H1 (cell line): Measurements from ENCODE around the gene STX19. TPM values are rescaled to one million over a fixed set of nuclear protein-coding genes. Genes with fewer than 3 reads are reported as not detected.

Source experiments
- CTCF ChIA-PET: fragments of 300-600 bp; sonication (Branson Sonifier 250); formaldehyde crosslinking; loops from one replicate; lab custom pipeline; 2021; ENCODE audit not compliant: partially characterized antibody; lab: Charles Lee
- POLR2A ChIA-PET: fragments of 300-600 bp; sonication (Branson Sonifier 250); formaldehyde crosslinking; loops from one replicate; lab custom pipeline; 2021; ENCODE audit warnings: inconsistent platforms; ENCODE audit not compliant: partially characterized antibody; lab: Charles Lee
- DNase-seq, 2 experiments: peaks; one replicate each; pipeline versions ENCODE4 v3.0.0 to v3.0.0-alpha.2; 2010 to 2022; ENCODE audit warnings: low spot score in 2 of 2, low read depth in 1 of 2, mixed read lengths in 1 of 2
- FAIRE-seq: peaks from 2 replicates; lab custom pipeline; 2011; peaks lifted over from hg19 to GRCh38; lab: Jason Lieb, UNC
- H2AFZ ChIP-seq: 2 replicates; pipeline ENCODE4 v1.8.1; 2012; ENCODE audit warnings: low read length, inconsistent platforms
- H2AK5ac ChIP-seq: 2 replicates; pipeline ENCODE4 v1.6.1; 2013; ENCODE audit warnings: low read depth, low read length
- H2BK120ac ChIP-seq: replicated peaks from 2 replicates; pipeline ENCODE3; 2013; ENCODE audit warnings: low read depth, low read length, inconsistent platforms
- H2BK12ac ChIP-seq: 2 replicates; pipeline ENCODE4 v1.6.1; 2013; ENCODE audit warnings: low read depth, low read length
- H2BK15ac ChIP-seq: 2 replicates; pipeline ENCODE4 v1.6.1; 2013; ENCODE audit warnings: low read length
- H2BK20ac ChIP-seq: 2 replicates; pipeline ENCODE4 v1.6.1; 2013; ENCODE audit warnings: low read length
- H2BK5ac ChIP-seq: 2 replicates; pipeline ENCODE4 v1.6.1; 2013; ENCODE audit warnings: low read depth, low read length
- H3K14ac ChIP-seq: 2 replicates; pipeline ENCODE4 v1.6.1; 2013; ENCODE audit warnings: inconsistent platforms; ENCODE audit not compliant: insufficient read length
- H3K18ac ChIP-seq: 2 replicates; pipeline ENCODE4 v1.6.1; 2013; ENCODE audit warnings: low read length; ENCODE audit errors: extremely low read depth
- H3K23ac ChIP-seq: 2 replicates; pipeline ENCODE4 v1.6.1; 2013; ENCODE audit warnings: inconsistent platforms; ENCODE audit not compliant: insufficient read length
- H3K23me2 ChIP-seq: 2 replicates; pipeline ENCODE4 v1.6.1; 2013; ENCODE audit warnings: low read depth, low read length
- H3K27ac ChIP-seq: 2 replicates; pipeline ENCODE4 v1.6.1; 2011; ENCODE audit warnings: low read depth, low read length, inconsistent platforms
- H3K27me3 ChIP-seq, 4 experiments: replicated peaks in 1 of 4; 1 replicate in 1 of 4; 2 replicates in 3 of 4; pipeline versions ENCODE4 v1.6.1 to v1.8.1; 2011 to 2013; ENCODE audit warnings: low read length in 3 of 4, mild to moderate bottlenecking in 3 of 4, inconsistent platforms in 2 of 4, mixed read lengths in 2 of 4, moderate library complexity in 1 of 4; ENCODE audit not compliant: control insufficient read depth in 3 of 4, insufficient read depth in 3 of 4; ENCODE audit errors: extremely low read depth in 1 of 4
- H3K36me3 ChIP-seq, 4 experiments: 2 replicates each; pipeline versions ENCODE4 v1.6.1 to v1.8.1; 2011 to 2013; ENCODE audit warnings: mild to moderate bottlenecking in 4 of 4, low read length in 3 of 4, moderate library complexity in 2 of 4, control low read depth in 1 of 4, inconsistent platforms in 1 of 4; ENCODE audit not compliant: insufficient read depth in 4 of 4, control insufficient read depth in 2 of 4
- H3K4ac ChIP-seq: replicated peaks from 2 replicates; pipeline ENCODE3; 2013; ENCODE audit warnings: low read length, low read depth, mixed read lengths, inconsistent platforms; ENCODE audit not compliant: insufficient read length
- H3K4me1 ChIP-seq, 4 experiments: replicated peaks in 1 of 4; 1 replicate in 1 of 4; 2 replicates in 3 of 4; pipeline versions ENCODE4 v1.6.1 to v1.8.1; 2011 to 2013; ENCODE audit warnings: low read length in 3 of 4, inconsistent platforms in 2 of 4, mixed read lengths in 1 of 4; ENCODE audit not compliant: insufficient read depth in 4 of 4, control insufficient read depth in 3 of 4
- H3K4me2 ChIP-seq, 2 experiments: 2 replicates each; pipeline versions ENCODE4 v1.6.1 to v1.8.1; 2011 to 2013; ENCODE audit warnings: low read depth in 2 of 2, low read length in 2 of 2, control low read depth in 1 of 2, inconsistent platforms in 1 of 2, mild to moderate bottlenecking in 1 of 2; ENCODE audit not compliant: insufficient read depth in 1 of 2
- H3K4me3 ChIP-seq, 4 experiments: fragments of 200-600, 300-600 bp in 1 of 4; sonication (generic), shearing (Covaris generic), sonication (Bioruptor Twin) in 1 of 4; 2 replicates each; pipeline versions ENCODE4 v1.5.1 to v1.8.1; 2011 to 2016; ENCODE audit warnings: low read length in 4 of 4, low read depth in 3 of 4, control low read depth in 2 of 4, inconsistent platforms in 2 of 4, mild to moderate bottlenecking in 2 of 4, mixed read lengths in 1 of 4, moderate library complexity in 1 of 4; ENCODE audit not compliant: insufficient read depth in 2 of 4; ENCODE audit errors: extremely low read depth in 1 of 4
- H3K56ac ChIP-seq: replicated peaks from 2 replicates; pipeline ENCODE3; 2013; ENCODE audit warnings: low read depth, mild to moderate bottlenecking, mixed read lengths, low read length, inconsistent platforms; ENCODE audit not compliant: insufficient read length
- H3K79me1 ChIP-seq: 2 replicates; pipeline ENCODE4 v1.6.1; 2013; ENCODE audit warnings: low read depth, low read length, control low read depth
- H3K79me2 ChIP-seq, 2 experiments: 2 replicates each; pipeline versions ENCODE4 v1.6.1 to v1.8.1; 2012 to 2013; ENCODE audit warnings: low read length in 2 of 2, mild to moderate bottlenecking in 2 of 2, inconsistent platforms in 1 of 2; ENCODE audit not compliant: insufficient read depth in 2 of 2, control insufficient read depth in 1 of 2
- H3K9ac ChIP-seq, 4 experiments: replicated peaks in 1 of 4; 1 replicate in 1 of 4; 2 replicates in 3 of 4; pipeline versions ENCODE4 v1.6.1 to v1.8.1; 2011 to 2013; ENCODE audit warnings: low read depth in 3 of 4, low read length in 3 of 4, control low read depth in 2 of 4, mild to moderate bottlenecking in 2 of 4, moderate library complexity in 2 of 4, inconsistent platforms in 1 of 4; ENCODE audit errors: extremely low read depth in 1 of 4
- H3K9me3 ChIP-seq, 2 experiments: 2 replicates each; pipeline versions ENCODE4 v1.6.1 to v1.8.1; 2012 to 2013; ENCODE audit warnings: mild to moderate bottlenecking in 2 of 2, moderate library complexity in 2 of 2, control low read depth in 1 of 2, inconsistent platforms in 1 of 2, low read depth in 1 of 2, low read length in 1 of 2, mixed read lengths in 1 of 2; ENCODE audit not compliant: insufficient read depth in 2 of 2
- H4K20me1 ChIP-seq, 2 experiments: replicated peaks in 1 of 2; 2 replicates each; pipeline versions ENCODE3 to v1.8.1; 2011 to 2013; ENCODE audit warnings: inconsistent platforms in 2 of 2, low read length in 2 of 2, mild to moderate bottlenecking in 1 of 2; ENCODE audit not compliant: insufficient read depth in 2 of 2, control insufficient read depth in 1 of 2
- H4K5ac ChIP-seq: 2 replicates; pipeline ENCODE4 v1.6.1; 2013; ENCODE audit warnings: low read length, low read depth, mixed read lengths, inconsistent platforms; ENCODE audit not compliant: insufficient read length
- H4K8ac ChIP-seq: 2 replicates; pipeline ENCODE4 v1.8.0; 2013; ENCODE audit warnings: mild to moderate bottlenecking, moderate library complexity, low read length, inconsistent platforms; ENCODE audit not compliant: insufficient read depth; ENCODE audit errors: extremely low read depth
- H4K91ac ChIP-seq: replicated peaks from 2 replicates; pipeline ENCODE3; 2013; ENCODE audit warnings: low read length, mixed read lengths, inconsistent platforms; ENCODE audit not compliant: insufficient read length
- ATF2 ChIP-seq: IDR thresholded peaks from 2 replicates; pipeline ENCODE4 v1.6.1; 2012; ENCODE audit warnings: low read length, inconsistent platforms
- KDM1A ChIP-seq: fragments of 200-600, 300-600 bp; sonication (generic); IDR thresholded peaks from 2 replicates; pipeline ENCODE4 v1.7.1; 2016; ENCODE audit warnings: mild to moderate bottlenecking, low read length, borderline replicate concordance
- RAD21 ChIP-seq, 2 experiments: IDR thresholded peaks in 1 of 2; conservative IDR thresholded peaks in 1 of 2; 2 replicates each; pipeline ENCODE4 v1.6.1; 2011; ENCODE audit warnings: low read depth in 2 of 2, low read length in 2 of 2, improper control_type of control experiment in 1 of 2, inconsistent platforms in 1 of 2, mild to moderate bottlenecking in 1 of 2, moderate library complexity in 1 of 2
- SIN3A ChIP-seq, 2 experiments: IDR thresholded peaks in 1 of 2; conservative IDR thresholded peaks in 1 of 2; 2 replicates each; pipeline ENCODE4 v1.6.1; 2011 to 2012; ENCODE audit warnings: low read length in 2 of 2, improper control_type of control experiment in 1 of 2, low read depth in 1 of 2, mild to moderate bottlenecking in 1 of 2
- SIX5 ChIP-seq: IDR thresholded peaks from 2 replicates; pipeline ENCODE4 v1.6.1; 2011; ENCODE audit warnings: mild to moderate bottlenecking, low read depth, low read length
- SUZ12 ChIP-seq: fragments of 200-600 bp; sonication (generic); IDR thresholded peaks from 2 replicates; pipeline ENCODE4 v1.6.1; 2012; ENCODE audit warnings: mild to moderate bottlenecking, inconsistent platforms, low read length, moderate library complexity, mixed read lengths
- WGBS, 2 experiments: shearing (Covaris generic) in 1 of 2; methylation state at CpG; one replicate each; pipeline versions ENCODE4 v1.1.6 to v1.1.7; 2013 to 2015; ENCODE audit warnings: low lambda C conversion rate in 2 of 2, mixed read lengths in 2 of 2, inconsistent platforms in 1 of 2, low coverage in 1 of 2, missing lambda C conversion rate in 1 of 2; ENCODE audit not compliant: insufficient replicate concordance in 2 of 2, insufficient coverage in 1 of 2, insufficient read length in 1 of 2; ENCODE audit errors: extremely low coverage in 1 of 2, missing lambda C conversion rate in 1 of 2; 5-methylcytosine and 5-hydroxymethylcytosine counted together
- polyA plus RNA-seq, 7 experiments: library from polyadenylated mRNA; depleted of rRNA in 3 of 7; stranded (reverse) in 5 of 7; unstranded in 2 of 7; fragments of >200 nt in 5 of 7; fragments of 200-250 nt in 2 of 7; gene quantifications; 1 replicate in 5 of 7; 2 replicates in 1 of 7; 4 replicates in 1 of 7; pipeline versions ENCODE4 v1.2.1 to v1.2.3, GENCODE V29; 2011 to 2013; ENCODE audit warnings: missing spikeins in 2 of 7, mixed read lengths in 2 of 7
- total RNA-seq: library from RNA; stranded (reverse); fragmentation: NEBNext Ultra II Directional; extraction: Animal tissue kit (Norgen Biotek cat#: 25700); gene quantifications from 2 replicates; pipeline ENCODE4 v1.2.1, GENCODE V29; 2021

STX19 gene
- total and polyA plus RNA-seq, 2 of the 8 experiments (the other 6 are each of a cell fraction or from before 2014, with no cell fraction given): not detected

GRCh38 chr3:94063496-94064119, 35.2 kb upstream of the STX19 start:
- no peak overlapping the region for H3K23ac ChIP-seq
- H2AK5ac ChIP-seq: no peak overlapping the region

More at GRCh38 chr3:94063496-94064119, 35.2 kb upstream of the STX19 start:
- Histone ChIP-seq H3K4me3 (peak overlapping the region; percentile 80 to 89 (median 82)), H3K18ac (no peak overlapping the region), H2BK15ac (no peak overlapping the region), H3K23me2 (peaks cover 7% of the 10 kb centered on the region; the same call in 1 of the 2 replicates), H3K36me3 (no peaks in the 10 kb centered on the region; a peak in 1 of 8 replicates), H3K27me3 (no peaks in the 10 kb centered on the region), H3K4me2 (peak overlapping the region; percentile 75 to 90), H3K4ac (no peak overlapping the region), H4K8ac (no peak overlapping the region), H3K14ac (no peak overlapping the region), H2AFZ (peak overlapping the region; percentile 80; the same call in 1 of the 2 replicates), H3K56ac (no peak overlapping the region), H3K9ac (peak overlapping the region; percentile 75 to 95 (median 93); a peak in 6 of 7 replicates), H2BK5ac (peak overlapping the region; percentile 89; the same call in 1 of the 2 replicates), H2BK120ac (no peak overlapping the region), H3K79me2 (peaks cover 0 to 4% of the 10 kb centered on the region in 2 experiments; a peak in 1 of 4 replicates), H3K9me3 (no peaks in the 10 kb centered on the region; a peak in 1 of 4 replicates), H3K27ac (peak overlapping the region; percentile 93; the same call in 1 of the 2 replicates), H2BK20ac (no peak overlapping the region), H3K79me1 (no peaks in the 10 kb centered on the region; the same call in 1 of the 2 replicates), H4K91ac (no peak overlapping the region), H2BK12ac (no peak overlapping the region), H4K20me1 (no peaks in the 10 kb centered on the region), H3K4me1 (peaks cover 0 to 2% (median 0%) of the 10 kb centered on the region in 4 experiments; a peak in 2 of 7 replicates), H4K5ac (no peak overlapping the region)
- CTCF ChIA-PET: interaction anchor here (1.1 to 2.6 kb wide), 3 partner anchors 8 to 50 kb away, joined by 3 to 11 read pairs (median 5); no protein-coding TSS in a partner anchor
- DNase-seq (no peak), FAIRE-seq (no peak)
- POLR2A ChIA-PET: interaction anchor here (1.0 to 2.0 kb wide), 6 partner anchors 24 to 91 kb away, joined by 3 to 5 read pairs (median 4); partner anchors contain the start of gene ARL13B
- TF ChIP-seq SIN3A (conservative IDR thresholded peaks at IDR 0.05 in 1 of 2, IDR thresholded peaks at IDR 0.05 in 1 of 2; ENCODE audit: low read depth in 1 of 2, low read length in 2 of 2) (peak in 1 of 2 experiments; percentile 4; a peak in 1 of 4 replicates), RAD21 (IDR thresholded peaks at IDR 0.05 in 1 of 2, conservative IDR thresholded peaks at IDR 0.05 in 1 of 2; ENCODE audit: low read depth in 2 of 2, low read length in 2 of 2) (no peak), KDM1A (no peak), SIX5 (no peak), ATF2 (no peak), SUZ12 (no peak)
- 70% methylated on average over 14 of the region's 17 CpGs; no CpG with 5 or more reads in 1 of the 2 experiments for WGBS, 2 experiments
